DOHH2 (cell line): ENCODE measurements around the gene DENND5B.

Experiments used
- CTCF ChIP-seq: fragments of 200-600 bp; sonication (generic); IDR thresholded peaks from one replicate; pipeline ENCODE4 v1.5.1; 2014; ENCODE audit warnings: antibody characterized with exemption, mild to moderate bottlenecking, low read depth, low read length; ENCODE audit not compliant: poor library complexity, severe bottlenecking
- EZH2phosphoT487 ChIP-seq: fragments of 200-600 bp; sonication (generic); IDR thresholded peaks from 2 replicates; pipeline ENCODE4 v1.6.1; 2017; ENCODE audit warnings: borderline replicate concordance, mild to moderate bottlenecking, antibody characterized with exemption, low read length, moderate library complexity, mixed read lengths

DNA sequence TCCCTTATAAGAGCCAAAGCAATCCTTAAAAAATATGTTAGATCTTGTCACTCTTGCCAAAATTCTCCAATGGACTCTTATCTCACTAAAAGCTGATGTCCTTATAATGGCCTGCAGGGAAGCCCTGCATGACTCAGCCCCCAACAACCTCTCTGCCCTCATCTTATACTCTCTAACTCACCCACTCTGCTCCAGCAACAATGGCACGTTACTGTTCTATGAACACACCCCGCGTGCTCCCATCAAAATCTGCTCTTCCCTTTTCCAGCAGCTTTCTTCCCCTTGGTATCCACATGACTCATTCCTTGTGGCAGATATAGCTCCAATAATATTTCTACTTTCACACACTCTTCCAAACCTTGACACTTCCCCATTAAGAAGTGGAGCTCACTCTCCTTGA is 108.1 kb downstream of the DENND5B start:
- no peak for TF ChIP-seq CTCF
- no peak for TF ChIP-seq EZH2phosphoT487
